NB4 (cell line): ENCODE data around the gene MYCBP2.
A peak's percentile ranks its signal among the peaks of the same experiment; 100 is the strongest.

Source experiments
- DNase-seq: peaks from one replicate; pipeline ENCODE4 v3.0.0; 2010; ENCODE audit warnings: low read depth
- H3K4me3 ChIP-seq: one replicate; pipeline ENCODE4 v1.5.1; 2011; ENCODE audit warnings: mild to moderate bottlenecking, low read depth, low read length, moderate library complexity
- MYC ChIP-seq: IDR thresholded peaks from 2 replicates; pipeline ENCODE4 v1.6.1; 2011; ENCODE audit warnings: low read depth, low read length
- POLR2A ChIP-seq: IDR thresholded peaks from 2 replicates; pipeline ENCODE4 v1.6.1; 2011; ENCODE audit warnings: mild to moderate bottlenecking; ENCODE audit not compliant: insufficient read length; ENCODE audit errors: extremely low read depth
- TF ChIP-seq, protein P1 (sequence below): IDR thresholded peaks from 2 replicates; pipeline ENCODE4 v1.6.1; 2011; ENCODE audit warnings: low read depth, low read length
- TF ChIP-seq, protein P2 (sequence below): IDR thresholded peaks from one replicate; pipeline ENCODE4 v1.5.1; 2012; ENCODE audit warnings: low read depth, low read length

The MYCBP2 gene

DNA sequence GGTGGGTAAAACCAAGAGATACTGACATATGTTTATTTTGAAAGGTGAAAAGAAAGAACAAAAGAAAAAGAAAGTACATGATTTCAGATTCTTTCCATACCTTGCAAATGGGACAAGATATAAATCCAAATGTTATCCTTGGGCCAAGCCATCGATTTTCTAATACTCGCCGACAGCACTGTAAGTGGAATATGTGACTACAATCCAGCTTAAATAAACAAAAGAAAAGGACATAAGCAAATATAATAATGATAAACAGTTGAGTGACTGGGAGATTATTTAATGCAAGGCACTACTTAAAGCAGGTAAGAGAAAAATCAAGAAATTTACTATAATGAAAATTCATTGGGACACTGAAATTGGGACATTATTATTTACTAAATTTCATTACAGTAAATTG is 270.0 kb downstream of the MYCBP2 start:
- TF ChIP-seq, protein P1, sequence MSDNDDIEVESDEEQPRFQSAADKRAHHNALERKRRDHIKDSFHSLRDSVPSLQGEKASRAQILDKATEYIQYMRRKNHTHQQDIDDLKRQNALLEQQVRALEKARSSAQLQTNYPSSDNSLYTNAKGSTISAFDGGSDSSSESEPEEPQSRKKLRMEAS: no peak
- TF ChIP-seq, protein P2, sequence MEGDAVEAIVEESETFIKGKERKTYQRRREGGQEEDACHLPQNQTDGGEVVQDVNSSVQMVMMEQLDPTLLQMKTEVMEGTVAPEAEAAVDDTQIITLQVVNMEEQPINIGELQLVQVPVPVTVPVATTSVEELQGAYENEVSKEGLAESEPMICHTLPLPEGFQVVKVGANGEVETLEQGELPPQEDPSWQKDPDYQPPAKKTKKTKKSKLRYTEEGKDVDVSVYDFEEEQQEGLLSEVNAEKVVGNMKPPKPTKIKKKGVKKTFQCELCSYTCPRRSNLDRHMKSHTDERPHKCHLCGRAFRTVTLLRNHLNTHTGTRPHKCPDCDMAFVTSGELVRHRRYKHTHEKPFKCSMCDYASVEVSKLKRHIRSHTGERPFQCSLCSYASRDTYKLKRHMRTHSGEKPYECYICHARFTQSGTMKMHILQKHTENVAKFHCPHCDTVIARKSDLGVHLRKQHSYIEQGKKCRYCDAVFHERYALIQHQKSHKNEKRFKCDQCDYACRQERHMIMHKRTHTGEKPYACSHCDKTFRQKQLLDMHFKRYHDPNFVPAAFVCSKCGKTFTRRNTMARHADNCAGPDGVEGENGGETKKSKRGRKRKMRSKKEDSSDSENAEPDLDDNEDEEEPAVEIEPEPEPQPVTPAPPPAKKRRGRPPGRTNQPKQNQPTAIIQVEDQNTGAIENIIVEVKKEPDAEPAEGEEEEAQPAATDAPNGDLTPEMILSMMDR: no peak
- no peak for TF ChIP-seq MYC
- TF ChIP-seq POLR2A: no peak
- H3K4me3 ChIP-seq: no peak overlapping the region
- no peak for DNase-seq

DNA sequence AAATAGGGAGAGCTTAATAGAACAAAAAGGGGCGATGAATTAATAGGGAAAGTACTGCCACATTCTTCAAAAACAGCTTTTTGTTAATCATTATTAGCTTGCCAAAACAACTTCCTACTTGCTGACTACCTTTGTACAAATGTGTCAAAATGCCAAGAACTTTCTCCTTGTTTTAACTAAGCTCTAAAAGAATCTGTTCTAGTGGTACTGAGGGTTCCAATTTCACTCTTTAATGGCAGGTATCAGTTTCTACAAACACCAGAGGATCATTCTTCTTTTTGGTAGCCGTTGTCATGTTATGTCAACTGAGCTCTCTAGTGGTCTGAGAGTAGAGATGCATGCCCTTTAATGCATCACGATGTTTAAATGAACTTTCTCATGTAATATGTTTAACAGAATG is 270.5 kb downstream of the MYCBP2 start:
- no peak overlapping the region for H3K4me3 ChIP-seq
- TF ChIP-seq MYC (no peak), POLR2A (no peak)
- TF ChIP-seq, protein P2: no peak
- TF ChIP-seq, protein P1: no peak
- DNase-seq: no peak

DNA sequence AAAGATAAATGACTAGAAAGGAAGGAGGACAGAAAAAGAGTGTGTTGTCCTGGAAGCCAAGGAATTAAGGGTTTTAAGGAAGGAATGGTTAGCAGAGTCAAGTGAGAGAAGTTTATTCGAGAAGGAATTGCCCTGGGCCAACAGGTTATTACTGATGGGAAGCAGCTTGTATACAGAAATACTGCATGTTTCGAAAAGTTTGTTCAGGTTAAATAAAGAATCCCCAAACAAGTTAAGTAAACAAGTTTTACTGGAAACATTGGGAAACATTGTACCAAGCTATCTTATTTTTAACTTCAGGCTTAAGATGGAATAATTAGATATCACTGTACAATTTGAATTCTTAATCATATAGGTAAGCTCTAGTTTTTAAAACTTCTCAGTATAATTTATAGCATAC is 271.7 kb downstream of the MYCBP2 start:
- no peak for DNase-seq
- no peak overlapping the region for H3K4me3 ChIP-seq
- no peak for TF ChIP-seq MYC
- TF ChIP-seq, protein P2: no peak
- TF ChIP-seq POLR2A: no peak
- TF ChIP-seq, protein P1: no peak

DNA sequence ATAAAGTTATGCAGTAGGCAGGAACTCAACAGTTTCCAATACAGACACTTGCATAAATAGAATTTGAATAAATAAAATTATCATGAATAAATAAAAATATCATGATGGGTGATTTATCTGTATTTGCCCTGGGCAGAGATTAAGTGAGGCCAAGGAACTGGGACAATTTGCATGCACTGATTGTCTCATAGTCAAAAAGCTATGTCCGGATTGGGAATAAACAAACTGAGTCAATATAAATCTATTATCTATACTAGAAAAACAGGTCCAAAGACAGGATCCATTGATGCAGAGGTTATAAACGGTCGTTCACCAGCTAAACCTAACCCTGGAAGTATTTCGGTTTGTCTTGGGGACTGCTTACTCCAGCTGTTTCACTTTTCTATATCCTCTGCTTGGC is 273.7 kb downstream of the MYCBP2 start:
- TF ChIP-seq, protein P1: no peak
- TF ChIP-seq POLR2A: no peak
- TF ChIP-seq, protein P2: no peak
- no peak for TF ChIP-seq MYC
- H3K4me3 ChIP-seq: no peak overlapping the region
- no peak for DNase-seq

DNA sequence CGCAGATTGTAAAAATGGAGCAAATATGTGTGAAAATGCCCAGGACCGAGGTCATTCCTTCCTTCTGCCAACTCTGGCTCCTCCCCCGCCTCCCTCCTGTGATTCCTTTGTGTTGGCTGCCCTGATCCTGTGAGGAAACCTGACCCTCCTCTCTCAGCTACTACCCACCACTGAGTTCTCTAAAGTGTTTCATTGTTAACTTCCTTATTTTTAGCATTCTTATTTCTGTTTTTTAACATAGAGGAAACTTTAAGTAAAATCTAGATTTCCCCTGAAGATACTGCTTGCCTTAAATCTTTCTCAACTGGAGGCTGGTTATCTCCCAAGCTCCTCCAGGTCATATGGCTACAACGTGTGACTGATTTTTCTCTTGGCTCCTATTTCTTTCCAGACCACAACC is 278.2 kb downstream of the MYCBP2 start:
- TF ChIP-seq, protein P1: no peak
- TF ChIP-seq, protein P2: no peak
- TF ChIP-seq MYC (no peak), POLR2A (no peak)
- peak; percentile 52 for DNase-seq
- no peak overlapping the region for H3K4me3 ChIP-seq

DNA sequence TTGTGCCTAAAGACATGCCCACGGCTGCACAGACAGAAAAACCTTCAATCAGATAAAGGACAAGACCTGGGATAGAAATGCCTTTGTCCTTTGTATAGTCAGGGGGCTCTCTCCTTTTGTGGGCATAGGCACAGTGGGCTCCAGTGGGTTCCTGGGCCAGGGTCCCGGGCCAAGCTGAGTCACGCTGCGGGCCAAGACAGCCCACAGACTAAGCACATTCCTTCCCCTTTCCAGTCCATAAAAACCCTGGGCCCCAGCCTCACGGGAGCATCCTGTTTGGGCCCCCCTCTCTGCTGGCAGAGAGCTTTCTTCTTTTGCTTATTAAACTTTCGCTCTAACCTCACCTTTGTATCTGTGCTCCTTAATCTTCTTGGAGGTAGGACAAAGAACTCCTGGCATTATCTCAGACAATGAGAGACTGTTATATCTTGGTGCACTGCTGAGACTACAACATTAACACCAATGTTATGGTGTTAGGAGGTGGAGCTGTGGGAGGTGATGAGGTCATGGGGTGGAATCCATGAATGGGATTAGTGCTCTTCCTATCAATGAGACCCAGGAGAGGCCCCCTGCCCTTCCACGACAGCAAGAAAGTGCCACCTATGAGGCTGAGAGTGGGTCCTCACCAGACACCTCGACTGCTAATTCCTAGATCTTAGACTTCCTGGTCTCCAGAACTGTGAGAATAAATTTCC is 279.1 kb downstream of the MYCBP2 start:
- H3K4me3 ChIP-seq: no peak overlapping the region
- TF ChIP-seq MYC (no peak), POLR2A (no peak)
- TF ChIP-seq, protein P2: no peak
- TF ChIP-seq, protein P1: no peak
- DNase-seq: no peak
